Measurements from ENCODE around the gene NMT1.

The NMT1 gene

DNA sequence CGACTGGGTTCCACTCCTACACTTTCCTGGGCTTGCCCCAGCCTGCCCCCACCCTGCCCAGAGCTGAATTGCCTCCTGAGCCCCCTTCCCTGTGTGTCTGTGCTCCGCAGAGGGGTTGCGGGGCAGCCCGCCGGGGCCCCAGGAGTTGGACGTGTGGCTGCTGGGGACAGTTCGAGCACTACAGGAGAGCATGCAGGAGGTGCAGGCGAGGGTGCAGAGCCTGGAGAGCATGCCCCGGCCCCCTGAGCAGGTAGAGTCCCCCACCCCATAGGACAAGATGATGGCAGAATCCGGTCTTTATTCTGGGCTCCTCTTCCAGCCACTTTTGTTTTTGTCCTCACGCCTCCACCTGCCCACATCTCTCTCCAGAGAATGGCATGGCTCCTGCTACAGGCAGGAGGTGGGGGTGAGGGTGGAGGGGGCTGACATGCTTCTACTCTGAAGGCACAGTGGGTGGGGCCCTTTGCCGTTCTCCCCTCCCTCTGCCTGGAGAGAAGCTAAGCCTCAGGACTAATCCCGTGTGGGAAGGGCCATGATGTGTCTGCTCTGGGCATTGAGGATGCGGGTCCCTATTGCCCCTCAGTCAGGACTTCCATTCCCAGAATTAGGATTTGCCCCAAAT is 77.9 kb downstream of the NMT1 start:
- DNase-seq, result no peak

DNA sequence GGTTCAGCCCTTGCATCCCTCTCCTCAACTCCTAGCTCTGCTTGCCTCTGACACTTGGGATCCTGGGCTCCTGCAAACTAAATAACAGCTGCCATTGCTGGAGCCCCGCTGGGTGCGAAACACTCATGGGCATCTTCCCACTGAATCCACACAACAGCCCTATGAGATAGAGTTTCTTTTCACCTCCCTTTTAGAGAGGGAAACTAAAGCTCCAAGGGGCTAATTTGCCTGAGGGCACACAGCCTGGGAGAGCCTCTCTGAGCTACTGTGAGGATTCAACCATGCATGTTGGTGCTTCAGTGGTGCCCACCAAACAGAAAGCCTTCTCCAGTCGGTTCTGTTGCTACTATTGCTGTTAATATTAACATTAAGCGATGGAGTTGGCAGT is 78.4 kb downstream of the NMT1 start:
- DNase-seq, result no peak

GRCh38 chr17:45143094-45143670 is 82.1 kb downstream of the NMT1 start:
- no peak for DNase-seq

- no peak for DNase-seq
Measured at GRCh38 chr17:45143767-45144198, 82.7 kb downstream of the NMT1 start.

- DNase-seq, result no peak
Measured at GRCh38 chr17:45144199-45145034, 83.3 kb downstream of the NMT1 start.

DNA sequence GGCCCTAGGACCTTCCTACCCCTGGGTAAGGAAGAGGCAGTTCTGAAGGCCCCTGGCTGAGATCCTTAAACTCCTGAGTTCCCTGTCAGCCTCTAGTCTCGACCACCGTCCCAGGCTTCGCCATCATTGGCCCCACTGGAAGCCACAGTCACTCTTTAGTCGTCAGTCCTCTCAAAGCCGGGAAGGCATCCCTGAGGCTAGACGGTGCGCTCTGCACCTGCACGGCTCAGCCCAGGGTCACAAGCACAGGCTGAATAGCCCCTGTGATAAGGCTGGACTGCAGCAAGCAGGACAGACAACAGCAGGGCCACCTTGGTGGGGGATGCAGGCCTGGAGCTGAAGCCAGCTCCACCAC is 83.9 kb downstream of the NMT1 start:
- no peak for DNase-seq

GRCh38 chr17:45146166-45146565 is 85.0 kb downstream of the NMT1 start:
- DNase-seq, result no peak

GRCh38 chr17:45146592-45146889 is 85.4 kb downstream of the NMT1 start:
- no peak for DNase-seq

DNA sequence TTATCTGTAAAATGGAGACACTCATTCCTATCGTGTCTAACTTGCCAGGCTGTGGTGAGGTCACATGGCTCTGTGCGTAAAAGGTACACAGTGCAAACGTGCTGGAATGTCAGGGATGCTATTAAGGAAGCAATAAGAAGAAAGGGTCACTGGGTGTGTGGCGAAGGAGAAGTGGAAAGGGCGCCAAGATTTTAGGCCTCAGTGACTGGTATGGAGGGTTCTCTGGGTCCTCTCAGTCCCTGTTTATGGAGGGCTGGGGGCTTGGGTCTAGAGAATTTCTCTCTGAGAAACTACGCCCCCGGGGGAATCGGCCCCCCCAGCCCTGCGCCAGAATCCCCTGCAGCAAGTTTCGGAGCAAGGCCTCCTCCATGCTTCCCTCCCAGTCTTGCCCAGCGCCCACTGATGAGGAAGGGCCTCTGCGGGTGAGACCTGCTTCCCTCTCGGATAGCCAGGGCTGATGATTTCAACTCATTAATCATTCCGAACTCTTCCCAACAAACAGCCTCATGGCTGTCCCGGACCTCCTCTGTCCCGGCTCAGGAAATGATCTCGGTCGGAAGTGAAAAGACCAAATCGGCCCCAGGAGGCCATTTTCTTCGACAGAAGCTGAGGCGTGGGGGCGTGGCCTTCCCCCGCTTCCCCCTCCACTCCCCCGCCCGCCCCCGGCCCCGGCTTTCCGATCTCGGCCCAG is 85.9 kb downstream of the NMT1 start:
- DNase-seq, result peak; percentile 80

GRCh38 chr17:45147581-45148182 is 86.6 kb downstream of the NMT1 start:
- peak; percentile 92 for DNase-seq

- DNase-seq, result peak; percentile 100
Measured at GRCh38 chr17:45148183-45149036, 87.3 kb downstream of the NMT1 start, which contains the start of gene HEXIM1. Gene HEXIM1, plus strand, starts transcription at chr17:45148475. Its CDS starts 716 bp downstream, at chr17:45149191.

GRCh38 chr17:45149037-45149668 is 88.0 kb downstream of the NMT1 start:
- peak; percentile 85 for DNase-seq

GRCh38 chr17:45149669-45150664 is 88.8 kb downstream of the NMT1 start:
- DNase-seq, result peak; percentile 66

GRCh38 chr17:45150911-45151809 is 90.0 kb downstream of the NMT1 start:
- peak; percentile 10 for DNase-seq

DNA sequence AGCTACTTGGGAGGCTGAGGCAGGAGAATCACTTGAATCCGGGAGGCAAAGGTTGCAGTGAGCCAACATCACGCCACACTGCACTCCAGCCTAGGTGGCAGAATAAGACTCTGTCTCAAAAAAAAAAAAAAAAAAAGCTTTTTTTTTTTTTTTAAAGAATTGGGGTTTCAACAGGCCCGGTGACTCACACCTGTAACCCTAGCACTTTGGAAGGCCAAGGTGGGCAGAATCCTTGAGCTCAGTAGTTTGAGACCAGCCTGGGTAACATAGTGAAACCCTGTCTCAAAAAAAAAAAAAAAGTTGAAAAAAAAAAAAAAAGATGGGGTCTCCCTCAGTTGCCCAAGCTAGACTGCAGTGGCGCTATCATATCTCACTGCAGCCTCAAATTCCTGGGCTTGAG is 93.9 kb downstream of the NMT1 start:
- peak; percentile 1 for DNase-seq

GRCh38 chr17:45155483-45155882 is 94.4 kb downstream of the NMT1 start:
- DNase-seq, result peak; percentile 3

GRCh38 chr17:45156242-45156641 is 95.1 kb downstream of the NMT1 start:
- no peak for DNase-seq
